ENCODE measurements around the gene SORBS1. TPM values are rescaled to one million over a fixed set of nuclear protein-coding genes. Genes with fewer than 3 reads are reported as not detected.

SORBS1 gene
- total and polyA plus RNA-seq, 2 of the 13 experiments (the other 11 are each of a cell fraction or from before 2014, with no cell fraction given): 16.8 to 39.8 TPM

DNA sequence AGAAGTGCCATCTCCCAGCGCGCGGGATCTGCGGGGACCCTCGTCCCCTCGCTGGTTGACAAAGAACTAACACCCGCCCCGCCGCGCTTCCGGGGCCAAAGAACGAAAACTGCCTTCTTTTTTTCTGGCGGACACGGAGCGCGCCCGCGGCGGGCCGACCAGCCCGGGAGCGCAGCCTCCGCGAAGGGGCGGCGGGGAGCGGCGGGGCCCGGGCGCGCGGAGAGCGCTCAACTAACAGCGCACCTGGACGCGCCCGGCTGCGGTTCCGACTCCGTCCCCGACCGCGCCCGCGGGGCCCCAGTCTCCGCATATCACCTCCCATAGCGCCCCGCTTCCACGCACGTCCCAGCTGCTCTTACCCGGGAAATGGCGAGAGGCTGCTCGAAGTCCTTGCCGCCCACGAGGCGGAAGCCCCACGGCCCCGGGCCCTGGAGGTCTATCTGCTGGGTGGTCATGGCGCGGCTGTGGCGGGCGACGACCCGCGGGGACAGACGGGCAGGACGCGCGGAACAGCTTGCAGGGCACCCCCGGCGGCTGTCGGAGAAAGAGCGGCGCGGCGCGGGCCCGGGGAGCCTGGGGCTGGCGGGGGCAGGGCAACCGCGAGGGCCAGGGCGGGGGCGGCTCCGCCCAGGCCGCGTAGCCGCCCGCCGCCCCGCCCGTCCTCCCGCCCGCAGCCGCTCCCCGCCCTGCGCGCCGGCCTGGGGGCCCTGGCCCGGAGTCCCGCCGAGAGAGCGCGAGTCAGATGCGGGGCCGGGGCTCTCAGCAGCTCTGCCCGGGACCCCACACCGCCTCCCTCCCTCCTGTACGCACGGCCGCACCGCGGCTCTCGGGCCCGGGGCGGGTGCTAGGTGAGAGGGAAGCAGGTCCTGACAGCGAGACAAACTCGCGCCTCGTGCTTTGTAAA is 270.5 kb downstream of the SORBS1 start, which contains the start of gene PDLIM1 (continued):
- TF ChIP-seq RBAK (CRISPR knock-in tag; IDR thresholded peaks at IDR 0.05) (no peak), FOSL1 (CRISPR knock-in tag; IDR thresholded peaks at IDR 0.05; ENCODE audit: borderline replicate concordance) (no peak), SRF (IDR thresholded peaks at IDR 0.05; ENCODE audit: low read depth, low read length) (no peak), GATAD1 (CRISPR knock-in tag; IDR thresholded peaks at IDR 0.05) (peak; percentile 35), GABPB1 (CRISPR knock-in tag; IDR thresholded peaks at IDR 0.05) (peak; percentile 73; the same call in 1 of the 2 replicates), ZNF496 (CRISPR knock-in tag; IDR thresholded peaks at IDR 0.05; ENCODE audit: insufficient replicate concordance) (no peak), EEA1 (CRISPR knock-in tag; IDR thresholded peaks at IDR 0.05; ENCODE audit: borderline replicate concordance) (no peak), MZF1 (CRISPR knock-in tag; IDR thresholded peaks at IDR 0.05; ENCODE audit: borderline replicate concordance) (no peak), RFX3 (CRISPR knock-in tag; IDR thresholded peaks at IDR 0.05) (no peak), ZNF460 (CRISPR knock-in tag; IDR thresholded peaks at IDR 0.05; ENCODE audit: borderline replicate concordance) (no peak), ZNF232 (CRISPR knock-in tag; IDR thresholded peaks at IDR 0.05; ENCODE audit: borderline replicate concordance) (no peak), PRPF4 (IDR thresholded peaks at IDR 0.05; ENCODE audit: low read depth, low read length, poor library complexity, severe bottlenecking) (no peak), MBNL3 (CRISPR knock-in tag; conservative IDR thresholded peaks at IDR 0.05) (no peak), ZNF598 (CRISPR knock-in tag; IDR thresholded peaks at IDR 0.05; ENCODE audit: borderline replicate concordance) (peak; percentile 53; the same call in 1 of the 2 replicates), ISX (CRISPR knock-in tag; conservative IDR thresholded peaks at IDR 0.05) (no peak), NR2F6 (IDR thresholded peaks at IDR 0.05) (no peak), NR2F6 (CRISPR knock-in tag; IDR thresholded peaks at IDR 0.05) (no peak; the same call in 1 of the 2 replicates), ZNF670 (CRISPR knock-in tag; IDR thresholded peaks at IDR 0.05; ENCODE audit: borderline replicate concordance) (no peak), SRY (CRISPR knock-in tag; IDR thresholded peaks at IDR 0.05) (no peak), ZNF790 (CRISPR knock-in tag; IDR thresholded peaks at IDR 0.05; ENCODE audit: borderline replicate concordance) (no peak), MATR3 (CRISPR knock-in tag; IDR thresholded peaks at IDR 0.05) (no peak), POLR2G (IDR thresholded peaks at IDR 0.05; ENCODE audit: low read depth, low read length) (peak; percentile 86), MED8 (CRISPR knock-in tag; IDR thresholded peaks at IDR 0.05; ENCODE audit: insufficient replicate concordance) (no peak), ZBTB7A (CRISPR knock-in tag; IDR thresholded peaks at IDR 0.05) (no peak), ZNF350 (CRISPR knock-in tag; IDR thresholded peaks at IDR 0.05; ENCODE audit: borderline replicate concordance, low read depth) (0 out of 2 replicates have a peak, but pooled peaks have one; percentile 40), ZMYM4 (CRISPR knock-in tag; IDR thresholded peaks at IDR 0.05) (peak; percentile 61), TAF1 (CRISPR knock-in tag; IDR thresholded peaks at IDR 0.05) (peak; percentile 84; the same call in 1 of the 2 replicates), PHF21A (CRISPR knock-in tag; IDR thresholded peaks at IDR 0.05) (no peak)
- TF ChIP-seq, protein P1, sequence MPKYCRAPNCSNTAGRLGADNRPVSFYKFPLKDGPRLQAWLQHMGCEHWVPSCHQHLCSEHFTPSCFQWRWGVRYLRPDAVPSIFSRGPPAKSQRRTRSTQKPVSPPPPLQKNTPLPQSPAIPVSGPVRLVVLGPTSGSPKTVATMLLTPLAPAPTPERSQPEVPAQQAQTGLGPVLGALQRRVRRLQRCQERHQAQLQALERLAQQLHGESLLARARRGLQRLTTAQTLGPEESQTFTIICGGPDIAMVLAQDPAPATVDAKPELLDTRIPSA (CRISPR knock-in tag; IDR thresholded peaks at IDR 0.05; ENCODE audit: borderline replicate concordance): peak; percentile 27; the same call in 1 of the 2 replicates
- TF ChIP-seq, protein P2, sequence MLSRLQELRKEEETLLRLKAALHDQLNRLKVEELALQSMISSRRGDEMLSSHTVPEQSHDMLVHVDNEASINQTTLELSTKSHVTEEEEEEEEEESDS (CRISPR knock-in tag; IDR thresholded peaks at IDR 0.05; ENCODE audit: borderline replicate concordance): no peak
- TF ChIP-seq, protein P3, sequence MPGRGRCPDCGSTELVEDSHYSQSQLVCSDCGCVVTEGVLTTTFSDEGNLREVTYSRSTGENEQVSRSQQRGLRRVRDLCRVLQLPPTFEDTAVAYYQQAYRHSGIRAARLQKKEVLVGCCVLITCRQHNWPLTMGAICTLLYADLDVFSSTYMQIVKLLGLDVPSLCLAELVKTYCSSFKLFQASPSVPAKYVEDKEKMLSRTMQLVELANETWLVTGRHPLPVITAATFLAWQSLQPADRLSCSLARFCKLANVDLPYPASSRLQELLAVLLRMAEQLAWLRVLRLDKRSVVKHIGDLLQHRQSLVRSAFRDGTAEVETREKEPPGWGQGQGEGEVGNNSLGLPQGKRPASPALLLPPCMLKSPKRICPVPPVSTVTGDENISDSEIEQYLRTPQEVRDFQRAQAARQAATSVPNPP (CRISPR knock-in tag; IDR thresholded peaks at IDR 0.05): no peak
